Adrenal gland (tissue), 12 donors: ENCODE results near the gene PTGER4. TPM values are rescaled to one million over a fixed set of nuclear protein-coding genes. Genes with fewer than 3 reads are reported as not detected.
A peak's percentile ranks its signal among the peaks of the same experiment; 100 is the strongest.

ENCODE experiments used
- DNase-seq, 7 donors: peaks; one replicate each; pipeline ENCODE4 v3.0.0-alpha.2; 2019 to 2020
- H3K27ac ChIP-seq, 5 donors: fragments of 200-600 bp; sonication (generic) in 4 of 5; 1 replicate in 3 of 5; 2 replicates in 2 of 5; pipeline versions ENCODE4 v1.5.1 to v1.8.0; 2016 to 2020; ENCODE audit warnings: mild to moderate bottlenecking in 1 of 5
- H3K27me3 ChIP-seq: fragments of 200-600 bp; 2 replicates; pipeline ENCODE4 v1.8.0; 2021
- H3K36me3 ChIP-seq, 2 donors: fragments of 200-600 bp; replicated peaks in 1 of 2; 1 replicate in 1 of 2; 2 replicates in 1 of 2; pipeline versions ENCODE4 v1.5.1 to v1.8.0; 2018 to 2022
- H3K4me1 ChIP-seq, 2 donors: fragments of 200-600 bp; replicated peaks in 1 of 2; 1 replicate in 1 of 2; 2 replicates in 1 of 2; pipeline versions ENCODE4 v1.5.1 to v1.8.0; 2018 to 2021
- H3K4me3 ChIP-seq, 4 donors: fragments of 200-600 bp; sonication (generic) in 3 of 4; one replicate each; pipeline ENCODE4 v1.5.1; 2016 to 2018
- H3K9me3 ChIP-seq, 3 donors: fragments of 200-600 bp; sonication (generic) in 1 of 3; replicated peaks in 1 of 3; 1 replicate in 2 of 3; 2 replicates in 1 of 3; pipeline versions ENCODE4 v1.5.1 to v1.8.0; 2016 to 2021
- POLR2A ChIP-seq, 2 donors: fragments of 450-650 bp; IDR thresholded peaks; one replicate each; pipeline ENCODE4 v1.6.1; 2017; ENCODE audit warnings: antibody characterized with exemption in 2 of 2, mild to moderate bottlenecking in 2 of 2, moderate library complexity in 1 of 2
- WGBS, 4 donors: extraction: QIAGEN DNeasy Blood & Tissue Kit in 2 of 4; methylation state at CpG; one replicate each; pipeline versions ENCODE4 v1.1.5 to v1.1.7; 2013 to 2017; 5-methylcytosine and 5-hydroxymethylcytosine counted together
- intact Hi-C, 2 donors: fragments of 100-400 bp; cut with DNase I; formaldehyde crosslinking; loops; one replicate each; pipeline versions ENCODE4 v1.14.1 to v1.15.0; 2022 to 2023
- polyA plus RNA-seq, 3 donors: library from polyadenylated mRNA; stranded (reverse); fragments of 200-250 nt in 2 of 3; fragments of 350-450 nt in 1 of 3; fragmentation: Illumina TruSeq in 1 of 3; extraction: RNeasy Lipid Tissue Mini Kit (QIAGEN cat#74804) in 1 of 3; gene quantifications; one replicate each; pipeline ENCODE4 v1.2.3, GENCODE V29; 2013 to 2014
- total RNA-seq, 9 donors: library from RNA; depleted of rRNA in 4 of 9; stranded (reverse); fragments of >200 nt in 4 of 9; fragments of 120-200 nt in 1 of 9; fragmentation: NEBNext Ultra II Directional in 1 of 9; extraction: Animal tissue kit (Norgen Biotek cat#: 25700) in 1 of 9; gene quantifications; one replicate each; pipeline versions ENCODE4 v1.1.0 to v1.2.4, GENCODE V29; 2013 to 2023
- TF ChIP-seq, protein P1 (sequence below), 6 experiments: fragments of 450-650 bp in 4 of 6; fragments of 200-600 bp in 2 of 6; sonication (generic) in 1 of 6; IDR thresholded peaks; 1 replicate in 5 of 6; 2 replicates in 1 of 6; pipeline versions ENCODE4 v1.5.1 to v1.8.0; 2016 to 2021; ENCODE audit warnings: antibody characterized with exemption in 6 of 6, mild to moderate bottlenecking in 2 of 6, moderate library complexity in 1 of 6
- donor health status: healthy with polysubstance abuse.
- donor health status: Bipolar disorder and iron deficiency.
- donor health status: DM: yes; HTN: yes; CAD: no.
- donor health status: DM: no; HTN: no; CAD: no.
- donor health status: DM: no; HTN: no; CAD: no.
- donor health status: DM: yes; HTN: yes; CAD: no.

Gene PTGER4
- total and polyA plus RNA-seq, 12 donors: 1.3 to 89.6 (median 17.9) TPM

DNA sequence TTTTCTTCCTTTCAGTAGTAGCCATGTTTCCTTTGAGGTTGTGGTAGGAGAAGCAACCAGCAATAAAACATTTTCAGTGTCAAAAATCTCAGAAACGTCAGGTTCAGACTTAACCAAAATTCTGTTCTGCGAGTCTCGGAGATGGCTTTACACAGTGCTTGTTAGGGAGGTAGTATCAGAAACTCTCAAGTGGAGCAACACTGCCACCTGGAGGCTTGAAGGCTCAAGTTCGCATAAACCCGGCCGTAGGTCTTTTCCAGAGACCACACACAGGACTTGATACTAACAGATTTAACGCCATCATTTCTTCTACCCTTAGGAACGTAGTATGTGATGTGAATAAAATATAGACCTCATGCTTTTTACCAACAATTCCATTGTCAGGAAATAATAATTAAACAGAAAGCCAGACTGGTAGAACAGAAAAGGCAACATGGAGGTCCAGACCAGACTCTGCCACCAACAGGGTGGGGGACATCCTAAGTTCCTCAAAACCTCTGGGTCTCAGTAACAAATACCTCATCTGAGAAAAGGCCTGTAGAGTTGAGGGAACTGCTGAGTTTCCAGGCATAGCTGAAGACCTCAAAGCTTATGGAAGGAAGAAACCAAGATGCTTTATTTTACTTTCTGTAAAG, 8.5 kb downstream of the PTGER4 start:
- peak overlapping the region in 1 of 4 donors; percentile 20 for H3K4me3 ChIP-seq
- WGBS, 4 donors: 1% methylated on average over 8 of the region's 8 CpGs
- TF ChIP-seq POLR2A (IDR thresholded peaks at IDR 0.05): no peak
- TF ChIP-seq, protein P1, sequence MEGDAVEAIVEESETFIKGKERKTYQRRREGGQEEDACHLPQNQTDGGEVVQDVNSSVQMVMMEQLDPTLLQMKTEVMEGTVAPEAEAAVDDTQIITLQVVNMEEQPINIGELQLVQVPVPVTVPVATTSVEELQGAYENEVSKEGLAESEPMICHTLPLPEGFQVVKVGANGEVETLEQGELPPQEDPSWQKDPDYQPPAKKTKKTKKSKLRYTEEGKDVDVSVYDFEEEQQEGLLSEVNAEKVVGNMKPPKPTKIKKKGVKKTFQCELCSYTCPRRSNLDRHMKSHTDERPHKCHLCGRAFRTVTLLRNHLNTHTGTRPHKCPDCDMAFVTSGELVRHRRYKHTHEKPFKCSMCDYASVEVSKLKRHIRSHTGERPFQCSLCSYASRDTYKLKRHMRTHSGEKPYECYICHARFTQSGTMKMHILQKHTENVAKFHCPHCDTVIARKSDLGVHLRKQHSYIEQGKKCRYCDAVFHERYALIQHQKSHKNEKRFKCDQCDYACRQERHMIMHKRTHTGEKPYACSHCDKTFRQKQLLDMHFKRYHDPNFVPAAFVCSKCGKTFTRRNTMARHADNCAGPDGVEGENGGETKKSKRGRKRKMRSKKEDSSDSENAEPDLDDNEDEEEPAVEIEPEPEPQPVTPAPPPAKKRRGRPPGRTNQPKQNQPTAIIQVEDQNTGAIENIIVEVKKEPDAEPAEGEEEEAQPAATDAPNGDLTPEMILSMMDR (IDR thresholded peaks at IDR 0.05): peak; percentile 75 to 93 (median 90)
- intact Hi-C loops: loop anchor here (5.0 to 10.0 kb wide), 4 partner anchors 741 to 1103 kb away; no protein-coding TSS in a partner anchor
- peak; percentile 71 to 96 (median 85) for DNase-seq
- no peaks in the 10 kb centered on the region for H3K9me3 ChIP-seq
- H3K4me1 ChIP-seq: peaks cover 0 to 18% of the 10 kb centered on the region in 2 donors
- peak overlapping the region in 2 of 5 donors; percentile 1 to 46 for H3K27ac ChIP-seq
- peaks cover 0 to 8% of the 10 kb centered on the region in 2 donors for H3K36me3 ChIP-seq
- H3K27me3 ChIP-seq: no peaks in the 10 kb centered on the region

DNA sequence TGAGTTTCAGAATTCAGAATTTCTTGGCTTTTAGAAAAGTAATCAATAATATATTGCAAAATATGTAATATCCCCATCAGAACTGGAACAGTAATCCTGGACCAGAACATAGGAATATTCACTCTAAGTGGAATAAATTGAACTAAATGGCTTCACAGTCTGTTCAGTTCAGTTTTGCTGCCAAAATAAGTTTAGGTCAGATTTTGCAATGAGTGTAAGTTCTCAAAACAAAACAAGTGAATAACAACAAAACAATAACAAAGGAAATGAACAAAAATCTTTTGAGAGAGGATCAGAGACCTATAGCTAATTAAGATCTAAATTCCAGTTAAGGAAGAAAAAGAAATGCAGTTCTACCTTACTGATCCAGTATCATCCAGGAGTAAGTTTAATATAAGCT, 9.3 kb downstream of the PTGER4 start:
- DNase-seq: no peak
- Histone ChIP-seq H3K36me3 (peaks cover 0 to 11% of the 10 kb centered on the region in 2 donors), H3K9me3 (no peaks in the 10 kb centered on the region), H3K27ac (peak overlapping the region in 1 of 5 donors; percentile 46), H3K4me3 (peak overlapping the region in 1 of 4 donors; percentile 20), H3K4me1 (peaks cover 0 to 18% of the 10 kb centered on the region in 2 donors), H3K27me3 (no peaks in the 10 kb centered on the region)
- TF ChIP-seq, protein P1 (IDR thresholded peaks at IDR 0.05): no peak
- no peak for TF ChIP-seq POLR2A (IDR thresholded peaks at IDR 0.05)
- intact Hi-C loops: loop anchor here (5.0 to 10.0 kb wide), 4 partner anchors 742 to 1104 kb away; no protein-coding TSS in a partner anchor

DNA sequence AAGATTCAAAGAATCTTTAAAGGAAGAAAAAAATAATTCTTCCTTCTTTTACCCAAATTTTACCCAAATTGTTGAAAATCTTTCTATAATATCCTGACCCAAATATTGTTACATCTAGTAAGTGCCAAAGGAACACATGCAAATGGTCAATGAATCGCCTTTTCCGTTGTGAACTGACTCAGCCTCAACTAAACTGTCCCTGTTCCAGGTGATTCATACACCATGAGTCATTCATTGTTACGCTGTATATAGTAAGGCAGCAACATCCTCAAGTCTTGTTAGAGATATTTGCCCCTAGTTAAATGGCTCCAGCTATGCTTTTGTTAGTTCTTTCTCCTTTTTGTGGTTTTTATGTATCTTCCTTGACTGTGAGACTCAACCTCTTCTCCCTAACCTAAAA, 9.7 kb downstream of the PTGER4 start:
- WGBS, 4 donors: 5 to 13% (median 9%) methylated on average over 3 of the region's 3 CpGs
- Histone ChIP-seq H3K4me3 (no peak overlapping the region), H3K36me3 (peaks cover 0 to 11% of the 10 kb centered on the region in 2 donors), H3K27ac (no peak overlapping the region), H3K4me1 (peaks cover 0 to 18% of the 10 kb centered on the region in 2 donors), H3K9me3 (no peaks in the 10 kb centered on the region), H3K27me3 (no peaks in the 10 kb centered on the region)
- peak in 5 of 7 donors; percentile 32 to 60 (median 44) for DNase-seq
- intact Hi-C loops: loop anchor here (5.0 to 10.0 kb wide), 4 partner anchors 742 to 1105 kb away; no protein-coding TSS in a partner anchor
- TF ChIP-seq POLR2A (IDR thresholded peaks at IDR 0.05): no peak
- TF ChIP-seq, protein P1 (IDR thresholded peaks at IDR 0.05): no peak

- no peak overlapping the region for H3K27ac ChIP-seq
- WGBS, 4 donors: 49 to 59% (median 56%) methylated on average over 3 of the region's 3 CpGs
- DNase-seq: no peak
- no peak for TF ChIP-seq POLR2A (IDR thresholded peaks at IDR 0.05)
- TF ChIP-seq, protein P1 (IDR thresholded peaks at IDR 0.05): no peak
- peaks cover 0 to 18% of the 10 kb centered on the region in 2 donors for H3K4me1 ChIP-seq
- intact Hi-C loops: no loop called here
- H3K9me3 ChIP-seq: no peaks in the 10 kb centered on the region
- no peaks in the 10 kb centered on the region for H3K27me3 ChIP-seq
- peaks cover 0 to 11% of the 10 kb centered on the region in 2 donors for H3K36me3 ChIP-seq
- no peak overlapping the region for H3K4me3 ChIP-seq
Measured at GRCh38 chr5:40690267-40690666, 10.6 kb downstream of the PTGER4 start.
